Measurements from ENCODE around the gene KRT25.

The KRT25 gene

DNA sequence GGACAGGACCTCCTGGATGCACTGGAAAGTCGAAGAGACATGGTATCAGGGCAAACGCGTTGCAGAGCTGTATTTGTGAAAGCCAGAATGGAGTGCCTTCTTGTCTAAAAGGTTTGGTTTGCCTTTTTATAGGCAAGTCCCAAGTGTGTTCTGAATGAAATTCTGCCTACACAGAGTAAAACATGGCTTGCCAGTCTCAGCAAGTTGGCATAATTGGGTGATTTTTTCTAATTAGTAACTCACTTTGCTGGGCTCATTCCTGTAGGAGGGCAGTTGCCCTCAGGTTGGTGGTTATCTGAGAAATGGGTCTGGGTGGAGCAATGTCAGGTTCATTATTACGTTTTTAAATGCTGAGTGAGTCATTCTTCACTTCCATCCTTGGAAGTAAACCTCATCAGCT lies at the start of gene KRT25:
KRT25 (minus strand) TSS at position 101 of the 400 bp plus-strand sequence; CDS start at position 41, 60 bp downstream.
- DNase-seq (ENCODE audit: low spot score) = no peak

- peak; percentile 74 for DNase-seq (ENCODE audit: low spot score)
Measured at GRCh38 chr17:40803617-40804082, 48.5 kb upstream of the KRT25 start.

DNA sequence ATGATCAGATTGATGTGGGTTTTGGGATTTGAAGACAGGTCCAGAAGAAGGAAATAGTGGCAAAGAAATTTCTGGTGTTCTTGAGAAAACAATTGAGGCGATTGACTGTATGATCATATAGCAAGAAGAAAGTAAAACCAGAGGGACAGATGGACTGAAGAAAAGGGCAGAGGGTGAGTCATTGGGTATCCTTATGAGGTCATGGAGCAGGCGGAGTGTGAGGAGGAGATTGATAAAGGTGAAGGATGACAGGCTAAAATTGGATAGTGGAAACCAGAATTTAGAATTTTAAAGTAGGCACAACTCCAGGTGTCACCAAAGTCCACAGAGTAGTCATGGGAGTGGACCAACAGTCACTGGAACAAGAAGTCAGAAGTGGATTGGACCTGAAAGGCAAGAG lies 46.0 kb upstream of the KRT25 start:
- no peak for DNase-seq (ENCODE audit: low spot score)

DNA sequence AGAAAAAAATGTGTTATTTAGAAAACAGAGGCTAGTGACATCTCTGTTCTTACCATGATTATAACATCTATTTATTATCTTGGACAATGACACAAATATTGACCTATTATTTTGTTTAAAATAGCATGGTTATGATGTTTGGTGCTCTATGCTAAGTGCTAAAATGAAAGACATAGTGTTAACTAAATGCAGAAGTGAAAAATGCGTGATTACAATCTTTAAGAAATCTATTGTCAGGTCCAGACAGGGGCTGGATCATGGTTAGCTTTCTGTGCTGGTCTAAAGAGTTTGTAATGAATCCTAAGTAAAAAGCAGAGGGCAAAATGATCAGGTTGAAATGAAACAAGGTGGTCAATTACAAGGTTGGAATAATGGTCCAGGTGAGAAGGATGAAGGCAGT lies 45.2 kb upstream of the KRT25 start:
- DNase-seq (ENCODE audit: low spot score) = no peak

DNA sequence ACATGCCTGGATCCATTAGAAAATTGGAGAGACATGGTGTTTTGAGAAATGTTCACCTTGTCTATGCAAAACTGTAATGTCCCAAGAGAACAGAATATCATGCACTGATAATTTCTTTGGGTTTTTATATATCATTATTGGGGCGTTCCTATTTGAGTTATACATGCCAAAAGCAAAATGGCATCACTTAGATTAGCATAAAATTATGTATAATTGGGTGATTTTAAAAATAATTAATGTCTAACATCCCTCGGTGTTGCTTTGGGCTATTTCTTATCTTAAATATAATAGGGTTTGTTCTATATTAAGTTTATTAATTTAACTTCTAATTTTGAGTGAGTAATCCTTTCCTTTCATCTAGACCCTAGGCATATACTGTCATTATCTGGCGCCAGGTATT lies 44.7 kb upstream of the KRT25 start, which contains the start of gene KRT28:
KRT28 (minus strand) TSS at position 101 of the 400 bp plus-strand sequence; CDS start at position 35, 66 bp downstream.
- no peak for DNase-seq (ENCODE audit: low spot score)

- DNase-seq (ENCODE audit: low spot score) = no peak
Measured at GRCh38 chr17:40796846-40797245, 41.7 kb upstream of the KRT25 start.

GRCh38 chr17:40795019-40795667 lies 40.0 kb upstream of the KRT25 start:
- DNase-seq (ENCODE audit: low spot score) = no peak

GRCh38 chr17:40794466-40794865 lies 39.3 kb upstream of the KRT25 start:
- DNase-seq (ENCODE audit: low spot score) = no peak

DNA sequence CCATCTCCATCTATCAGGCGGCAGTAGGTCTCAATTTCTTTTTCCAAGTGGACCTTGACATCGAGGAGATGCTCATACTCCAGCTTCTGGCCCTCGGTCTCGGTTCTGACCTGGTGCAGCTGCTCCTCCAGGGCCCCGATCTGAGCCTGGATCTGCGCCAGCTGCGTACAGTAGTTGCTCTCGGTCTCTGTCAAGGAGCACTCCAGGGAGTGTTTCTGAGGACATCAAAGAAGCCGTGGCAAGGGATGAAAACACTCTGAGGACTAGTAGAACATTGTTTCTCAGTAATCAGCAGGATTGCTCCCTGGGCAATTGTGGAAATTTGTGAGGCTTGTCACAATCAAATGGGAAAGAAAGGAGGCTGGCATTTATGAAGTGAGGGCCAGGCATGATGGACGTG lies 38.7 kb upstream of the KRT25 start:
- DNase-seq (ENCODE audit: low spot score) = no peak

- no peak for DNase-seq (ENCODE audit: low spot score)
Measured at GRCh38 chr17:40791787-40792436, 36.8 kb upstream of the KRT25 start.

DNA sequence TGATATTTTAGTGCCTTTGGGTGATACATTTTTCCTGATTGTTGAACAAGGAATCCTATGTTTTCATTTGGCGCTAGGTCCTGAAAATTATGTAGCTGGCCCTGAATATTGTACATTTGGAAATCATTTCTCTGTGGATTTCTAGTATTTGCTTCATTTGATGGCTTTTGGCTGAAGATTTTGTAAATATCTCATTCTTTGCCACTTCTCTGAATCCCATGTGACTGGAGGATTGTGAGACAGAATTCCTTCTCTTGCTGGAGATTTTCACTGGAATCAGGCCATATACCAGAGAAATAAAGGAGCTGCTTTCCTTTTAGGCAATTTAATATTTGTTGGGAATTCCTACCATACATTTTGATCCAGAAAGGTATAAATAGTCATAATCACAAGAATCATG lies 36.0 kb upstream of the KRT25 start:
- no peak for DNase-seq (ENCODE audit: low spot score)

GRCh38 chr17:40782450-40782849 lies 27.3 kb upstream of the KRT25 start, which contains the start of gene KRT27:
Gene KRT27, minus strand, starts transcription at chr17:40782550. Its CDS starts 57 bp downstream, at chr17:40782493.
- no peak for DNase-seq (ENCODE audit: low spot score)

DNA sequence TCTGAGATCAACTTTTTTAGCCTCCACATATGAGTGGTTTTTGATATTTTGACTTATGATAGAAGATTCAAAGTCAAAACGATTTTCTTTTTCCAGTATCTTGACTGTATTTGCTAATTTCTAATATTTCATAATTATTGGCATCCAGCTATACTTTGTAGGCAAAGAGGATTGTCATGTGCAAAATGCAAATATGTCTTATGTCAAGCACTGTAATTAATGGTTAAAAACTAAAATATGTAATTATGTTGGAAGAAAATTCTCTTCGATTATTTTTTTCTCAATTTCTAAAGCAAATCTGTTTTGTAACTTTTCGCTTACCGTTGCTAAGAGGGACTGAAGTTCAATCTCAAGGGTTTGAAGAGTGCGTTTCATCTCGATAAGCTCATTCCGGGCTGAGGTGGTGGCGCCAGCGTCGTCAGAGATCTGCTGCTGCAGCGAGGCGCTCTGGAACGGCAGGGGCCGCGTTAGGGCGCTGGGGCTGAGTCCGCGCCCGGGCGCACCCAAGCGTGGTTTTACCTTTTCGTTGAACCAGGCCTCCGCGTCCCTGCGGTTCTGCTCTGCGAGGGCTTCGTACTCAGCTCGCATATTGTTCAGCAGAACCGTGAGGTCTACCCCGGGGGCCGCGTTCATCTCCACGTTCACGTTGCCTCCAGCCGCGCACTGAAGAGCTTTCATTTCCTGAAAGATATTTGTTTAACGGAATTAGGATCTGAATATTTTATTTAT lies 24.2 kb upstream of the KRT25 start:
- peak; percentile 4 for DNase-seq (ENCODE audit: low spot score)

- no peak for DNase-seq (ENCODE audit: low spot score)
Measured at GRCh38 chr17:40778461-40778860, 23.3 kb upstream of the KRT25 start.

DNA sequence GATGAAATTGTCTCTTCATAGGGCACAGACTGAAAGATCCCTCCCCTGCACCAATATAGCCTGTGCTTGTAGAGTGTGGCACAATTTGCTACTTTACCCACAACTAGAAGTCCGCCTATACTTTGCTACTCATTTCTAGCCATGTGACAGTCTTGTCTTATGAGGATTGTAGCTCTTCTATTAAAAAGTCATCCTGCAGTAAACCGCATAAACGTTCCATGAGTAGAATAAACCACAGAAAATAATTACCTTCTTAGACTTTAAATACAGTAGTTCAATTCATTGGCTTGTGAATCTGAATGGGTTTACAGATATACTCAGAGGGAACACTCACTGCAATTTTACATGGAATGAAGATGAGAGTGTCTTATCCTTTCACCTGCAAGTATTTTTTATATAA lies 22.8 kb upstream of the KRT25 start:
- DNase-seq (ENCODE audit: low spot score) = no peak

DNA sequence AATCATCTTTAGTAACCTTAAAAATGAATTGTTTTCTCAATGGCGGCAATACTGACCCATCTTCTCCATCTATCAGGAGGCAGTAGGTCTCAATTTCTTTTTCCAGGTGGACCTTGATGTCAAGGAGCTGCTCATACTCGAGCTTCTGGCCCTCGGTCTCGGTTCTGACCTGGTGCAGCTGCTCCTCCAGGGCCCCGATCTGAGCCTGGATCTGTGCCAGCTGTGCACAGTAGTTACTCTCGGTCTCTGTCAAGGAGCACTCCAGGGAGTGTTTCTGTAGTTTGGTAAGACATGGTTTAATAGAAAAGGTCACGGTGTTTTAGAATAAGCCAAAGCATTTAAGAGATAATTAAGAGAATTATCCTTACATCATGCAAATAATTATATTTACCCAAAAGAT lies 22.3 kb upstream of the KRT25 start:
- no peak for DNase-seq (ENCODE audit: low spot score)

DNA sequence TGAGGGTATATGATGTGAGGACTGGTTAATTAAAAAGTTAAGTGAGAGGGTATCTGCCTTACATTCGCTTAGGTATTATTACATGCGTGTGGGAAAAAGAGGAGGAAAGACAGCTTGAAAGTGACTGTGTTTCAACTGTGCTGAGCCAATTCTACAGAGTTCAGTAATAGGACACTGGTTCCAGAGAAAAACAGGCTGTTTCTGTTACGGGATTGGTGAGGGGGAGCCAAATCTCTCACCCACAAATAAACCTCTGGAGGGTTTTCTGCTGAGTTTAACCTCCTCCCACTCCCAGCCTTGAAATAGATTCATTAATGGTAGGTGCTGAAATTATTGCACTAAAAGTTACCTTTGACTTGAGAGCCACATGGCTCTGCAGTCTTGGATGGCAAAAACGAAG lies 20.8 kb upstream of the KRT25 start:
- no peak for DNase-seq (ENCODE audit: low spot score)

DNA sequence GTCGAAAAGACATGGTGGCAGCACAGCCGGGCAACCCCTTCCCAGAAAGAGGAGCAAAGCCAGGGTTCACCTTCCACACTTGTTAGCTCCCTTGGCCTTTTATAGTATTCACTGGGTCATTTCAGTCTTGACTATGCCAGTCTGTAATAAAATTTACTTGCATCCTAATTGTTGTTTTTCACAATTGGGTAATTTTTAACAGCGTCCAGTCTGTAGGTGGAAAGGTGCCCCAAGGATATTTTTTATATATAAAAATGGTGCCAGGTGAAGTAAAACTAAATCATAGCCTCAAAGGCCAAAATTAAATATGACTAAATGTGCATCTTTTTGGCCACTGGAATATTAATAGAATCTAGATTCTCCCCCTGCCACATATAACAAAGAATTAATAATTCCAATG lies 17.0 kb upstream of the KRT25 start, which contains the start of gene KRT26:
KRT26 (minus strand) TSS at position 101 of the 400 bp plus-strand sequence; CDS start at position 13, 88 bp downstream.
- DNase-seq (ENCODE audit: low spot score) = no peak

DNA sequence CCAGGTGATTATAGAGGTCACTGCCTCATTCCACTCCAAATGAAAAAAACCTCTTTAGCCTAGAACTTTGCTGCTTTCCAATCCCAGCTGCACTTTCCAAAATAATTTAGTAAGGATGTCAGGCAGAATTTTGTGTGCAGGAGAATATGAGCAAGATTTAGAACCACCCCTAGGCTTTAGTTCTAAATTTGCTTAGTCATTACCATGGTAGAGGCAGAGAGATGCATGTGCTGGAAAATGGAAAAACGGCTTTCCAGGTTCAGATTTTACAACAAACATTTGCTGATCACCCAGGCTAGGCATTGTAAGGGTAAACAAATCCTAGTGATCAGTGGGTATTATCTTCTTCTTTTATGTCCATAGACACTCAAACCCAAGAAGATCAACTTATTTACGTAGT lies 10.5 kb upstream of the KRT25 start:
- DNase-seq (ENCODE audit: low spot score) = no peak

DNA sequence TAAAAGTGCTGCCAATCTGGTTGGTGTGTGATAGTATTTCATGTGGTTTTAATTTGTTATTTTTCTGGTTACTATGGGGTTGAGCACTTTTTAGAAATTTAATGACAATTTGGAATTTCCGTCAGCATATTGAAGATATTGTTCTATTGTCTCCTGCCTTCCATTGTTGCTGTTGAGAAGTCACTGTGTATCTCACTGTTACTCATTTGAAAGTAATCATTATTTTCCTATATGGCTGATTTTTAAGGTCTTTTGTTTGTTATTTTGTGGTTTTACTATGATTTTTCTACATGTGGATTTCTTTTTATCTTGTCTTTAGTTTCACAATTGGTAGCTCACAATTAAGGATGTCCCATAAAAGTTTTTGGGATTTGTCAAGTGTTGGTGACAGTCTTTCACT lies 8.6 kb upstream of the KRT25 start:
- no peak for DNase-seq (ENCODE audit: low spot score)

DNA sequence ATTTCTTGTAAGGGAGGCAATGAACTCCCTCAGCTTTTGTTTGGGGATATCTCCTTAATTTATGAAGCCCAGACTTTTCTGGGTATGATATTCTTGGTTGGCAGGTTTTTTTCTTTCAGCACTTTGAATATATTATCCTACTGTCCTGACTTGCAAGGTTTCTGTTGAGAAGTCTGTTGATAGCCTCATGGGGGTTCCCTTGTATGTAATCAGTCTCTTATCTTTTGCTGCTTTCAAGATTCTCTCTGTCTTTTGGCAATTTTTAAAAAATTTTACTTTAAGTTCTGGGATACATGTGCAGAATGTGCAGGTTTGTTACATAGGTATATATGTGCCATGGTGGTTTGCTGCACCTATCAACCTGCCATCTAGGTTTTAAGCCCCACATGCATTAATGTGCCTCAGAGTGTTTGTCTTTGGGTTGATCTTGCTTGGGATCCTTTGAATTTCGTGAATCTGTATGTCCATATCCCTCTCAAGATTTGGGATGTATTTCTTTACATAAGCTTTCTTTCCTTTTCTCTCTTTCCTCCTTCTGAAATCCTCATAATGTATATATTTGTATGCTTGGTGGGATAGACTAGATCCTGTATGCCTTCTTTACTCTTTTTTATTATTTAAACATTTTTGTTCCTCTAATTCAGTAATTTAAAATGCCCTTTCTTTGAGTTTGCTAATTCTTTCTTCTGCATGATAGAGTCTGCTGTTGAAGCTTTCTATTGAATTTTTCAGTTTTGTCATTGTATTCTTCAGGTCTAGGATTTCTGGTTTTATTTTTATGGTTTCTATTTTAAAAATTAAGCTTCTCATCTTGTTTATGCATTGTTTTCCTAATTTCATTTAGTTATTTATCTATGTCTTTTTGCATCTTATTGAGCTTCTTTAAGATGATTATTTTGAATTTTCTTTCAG lies 5.2 kb upstream of the KRT25 start:
- no peak for DNase-seq (ENCODE audit: low spot score)

DNA sequence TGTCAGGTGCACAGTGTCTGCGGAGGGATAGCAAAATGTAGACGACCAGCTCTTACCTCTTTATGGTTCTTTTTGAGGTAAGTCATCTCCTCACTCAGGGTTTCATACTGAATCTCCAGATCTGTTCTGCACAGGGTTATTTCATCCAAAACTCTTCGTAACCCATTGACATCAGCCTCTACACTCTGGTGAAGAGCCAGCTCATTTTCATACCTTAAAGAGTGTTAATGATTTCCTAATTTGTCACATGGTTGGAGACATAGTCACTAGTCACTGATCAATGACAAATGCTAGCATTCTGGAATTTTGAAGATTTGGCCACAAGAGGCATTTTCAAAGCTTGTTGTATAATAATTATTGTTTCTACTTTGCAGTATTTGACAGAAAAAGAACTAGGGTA lies 1.3 kb downstream of the KRT25 start:
- DNase-seq (ENCODE audit: low spot score) = no peak
